Activated CD8-positive, alpha-beta memory T cell treated with anti-CD3 and anti-CD28 coated beads for 48 hours (primary cell): ENCODE data around the gene MMADHC.

Experiments
- DNase-seq, 3 experiments: peaks; one replicate each; pipeline ENCODE4 v3.0.0-alpha.2; 2020; ENCODE audit warnings: low read depth in 2 of 3, low spot score in 2 of 3

Gene MMADHC

DNA sequence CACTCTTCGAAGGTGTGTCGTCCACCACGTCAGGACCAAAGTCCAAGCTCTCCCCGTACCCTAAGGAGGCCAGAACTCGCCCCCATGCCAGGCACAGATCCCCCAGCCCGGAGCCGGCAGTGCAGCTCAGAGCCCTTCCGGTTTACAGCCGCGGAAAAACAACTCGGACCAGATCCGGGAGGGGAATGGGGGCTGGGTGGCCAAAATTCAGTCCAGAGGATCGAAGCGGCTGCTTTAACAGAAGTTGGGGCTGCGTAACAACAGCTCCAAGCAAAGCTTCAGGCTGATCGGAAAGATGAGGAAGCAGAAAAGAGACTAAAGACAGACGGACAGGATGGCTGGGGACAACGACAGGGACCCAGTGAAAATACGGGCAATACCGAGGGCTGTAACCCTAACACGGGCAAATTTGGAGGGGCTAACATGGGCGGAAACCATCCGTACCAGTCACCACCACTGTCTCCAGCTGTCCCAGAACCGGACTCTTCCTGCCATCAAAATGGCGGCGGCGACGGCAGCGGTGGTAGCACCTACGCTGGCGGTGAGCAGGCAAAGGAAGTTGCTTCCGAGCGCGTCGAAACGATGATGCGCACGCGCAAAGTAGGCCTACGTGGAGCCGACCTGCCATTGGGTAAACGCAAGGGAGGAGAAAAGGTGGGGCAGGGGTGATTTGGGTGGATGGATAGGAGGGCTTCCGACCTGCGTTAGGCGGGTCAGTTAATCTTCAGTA is at the start of gene MMADHC:
MMADHC (minus strand) TSS at position 556 of the 730 bp plus-strand sequence. CDS start 678 bp downstream, outside the sequence.
- peak; percentile 62 to 87 (median 76) for DNase-seq

DNA sequence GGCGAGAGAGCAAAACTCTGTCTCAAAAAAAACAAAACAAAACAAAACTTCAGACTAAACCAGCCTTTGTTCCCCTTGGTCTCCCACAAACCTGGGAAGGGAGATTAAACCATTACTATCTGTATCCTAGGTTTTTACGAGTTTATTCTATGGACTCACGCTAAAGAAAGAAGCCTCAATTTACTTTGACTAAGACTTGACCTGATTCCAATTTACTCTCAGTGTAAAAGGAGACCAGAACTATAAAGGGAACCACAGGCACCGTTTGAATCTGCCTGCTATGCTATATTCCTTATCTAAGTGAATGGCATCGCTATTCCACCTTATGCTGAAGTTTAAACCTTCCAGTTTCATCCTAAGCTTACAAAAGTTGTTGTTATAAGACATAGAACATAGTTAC is 46.5 kb upstream of the MMADHC start:
- DNase-seq = no peak

DNA sequence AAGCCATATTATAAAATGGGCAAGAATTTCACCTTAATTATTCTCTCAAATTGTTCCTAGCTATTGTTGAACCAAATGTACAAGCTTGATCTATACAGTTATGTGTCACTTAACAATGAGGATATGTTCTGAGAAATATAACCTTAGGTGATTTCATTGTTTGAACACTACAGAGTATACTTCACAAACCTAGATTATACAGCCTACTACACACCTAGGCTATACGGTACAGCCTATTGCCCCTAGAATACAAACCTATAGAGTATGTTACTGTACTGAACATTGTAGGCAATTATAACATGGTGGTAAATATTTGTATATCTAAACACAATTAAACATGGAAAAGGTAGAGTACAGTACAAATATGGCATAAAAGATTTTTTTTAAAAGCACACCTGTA is 42.9 kb upstream of the MMADHC start:
- no peak for DNase-seq

DNA sequence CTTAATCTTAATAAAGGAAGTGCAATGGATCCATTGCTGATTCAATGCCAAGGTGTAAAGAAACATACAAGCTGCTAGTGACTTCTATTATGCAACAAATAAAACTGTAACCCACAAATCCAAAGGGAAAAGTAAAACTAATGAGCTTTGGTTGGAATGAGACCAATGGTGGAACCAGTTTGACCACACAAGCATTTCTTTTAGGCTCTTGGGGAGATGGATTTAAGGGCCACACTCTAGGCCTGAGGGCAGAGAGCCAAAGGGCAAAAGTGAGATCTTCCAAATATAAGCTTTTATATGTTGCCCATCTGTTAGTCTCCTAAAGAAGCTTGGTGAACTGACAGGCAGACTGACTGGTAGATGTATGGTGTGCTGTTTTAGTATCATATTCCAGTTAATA is 41.5 kb upstream of the MMADHC start:
- DNase-seq = no peak

DNA sequence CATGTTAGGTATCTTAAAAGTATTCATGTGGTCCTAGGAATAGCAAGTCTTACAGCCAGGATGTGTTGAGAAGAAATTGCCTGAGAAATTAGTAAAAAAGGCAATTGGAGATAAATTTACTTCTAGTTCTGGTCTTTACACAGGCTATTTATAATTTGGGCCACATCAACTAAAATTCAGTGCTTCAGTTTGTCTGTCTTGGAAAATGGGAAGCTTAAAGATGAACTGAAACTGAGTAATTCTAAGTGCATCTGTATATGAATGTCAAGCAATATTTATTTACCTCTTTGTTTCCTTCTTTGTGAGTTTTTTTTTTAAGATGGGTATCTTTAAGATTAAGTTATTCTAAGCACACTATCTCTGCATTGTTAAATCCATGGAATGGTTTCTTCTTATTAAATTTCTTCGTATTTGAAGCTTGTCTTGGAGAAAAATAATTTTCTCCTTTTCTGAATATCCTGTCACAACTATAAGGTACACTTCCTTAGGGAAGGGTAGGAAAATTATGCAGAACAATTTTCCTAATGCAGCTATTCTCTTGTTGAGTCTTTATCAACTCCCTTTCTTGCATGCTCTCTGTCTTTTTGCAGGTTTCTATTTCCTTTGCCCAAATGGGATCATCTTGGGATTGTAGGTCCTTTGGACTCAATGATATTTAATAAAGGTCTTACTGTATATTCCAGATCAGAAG is 39.7 kb upstream of the MMADHC start:
- no peak for DNase-seq

DNA sequence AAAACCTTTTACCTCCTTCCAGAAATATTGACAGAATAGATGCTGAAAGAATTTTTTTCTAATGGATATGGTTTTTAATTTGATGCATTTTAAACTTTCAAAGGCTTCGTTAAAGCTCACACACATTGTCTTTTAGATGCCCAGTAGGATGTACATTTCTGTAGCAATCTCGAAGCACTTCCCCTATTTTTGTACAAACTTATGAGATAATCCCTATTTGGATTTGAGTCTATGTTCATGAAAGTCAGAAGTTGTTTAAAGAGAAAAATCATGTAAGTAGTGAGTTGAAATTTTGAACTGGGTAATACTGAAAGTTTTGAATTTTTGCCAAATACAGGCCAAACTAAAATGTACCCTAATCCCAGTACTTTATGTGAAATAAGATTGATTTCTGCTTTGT is 38.1 kb upstream of the MMADHC start:
- DNase-seq = no peak

DNA sequence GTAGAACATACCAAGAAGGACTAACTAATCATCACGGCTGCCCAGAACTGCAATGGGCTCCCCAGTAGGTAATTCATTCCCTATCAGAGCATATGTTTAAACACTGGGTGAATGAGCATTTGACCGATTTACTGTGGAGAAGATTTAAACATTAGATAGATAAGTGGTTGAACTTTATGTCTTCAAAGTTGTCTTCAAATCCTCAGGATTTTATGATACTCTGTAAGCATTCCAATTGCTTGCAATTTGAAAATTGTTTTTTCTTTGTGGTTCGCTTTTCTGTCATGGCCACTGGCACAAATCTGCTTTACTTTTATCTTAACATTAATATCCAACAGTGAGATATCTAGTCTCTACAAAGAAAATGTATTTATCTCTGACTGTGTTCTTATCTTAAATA is 37.7 kb upstream of the MMADHC start:
- no peak for DNase-seq

DNA sequence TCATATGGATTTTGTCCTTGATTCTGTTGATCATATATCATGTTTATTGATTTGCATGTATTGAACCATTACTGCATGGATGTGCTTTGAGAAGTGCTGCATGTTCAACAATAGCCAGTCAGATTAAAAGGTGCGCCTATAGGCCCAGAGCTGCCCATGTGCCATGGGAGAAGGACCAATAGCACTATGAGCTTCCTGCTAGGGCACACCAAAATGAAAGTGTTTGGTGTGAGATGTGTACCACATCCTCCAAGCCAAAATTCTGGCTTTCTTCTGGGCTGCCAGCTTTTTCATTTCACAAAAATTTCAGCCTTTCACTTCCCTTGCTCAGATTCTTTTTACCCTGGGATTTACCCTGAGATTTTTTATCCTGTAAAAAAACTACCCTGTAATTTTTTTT is 34.8 kb upstream of the MMADHC start:
- DNase-seq = no peak

DNA sequence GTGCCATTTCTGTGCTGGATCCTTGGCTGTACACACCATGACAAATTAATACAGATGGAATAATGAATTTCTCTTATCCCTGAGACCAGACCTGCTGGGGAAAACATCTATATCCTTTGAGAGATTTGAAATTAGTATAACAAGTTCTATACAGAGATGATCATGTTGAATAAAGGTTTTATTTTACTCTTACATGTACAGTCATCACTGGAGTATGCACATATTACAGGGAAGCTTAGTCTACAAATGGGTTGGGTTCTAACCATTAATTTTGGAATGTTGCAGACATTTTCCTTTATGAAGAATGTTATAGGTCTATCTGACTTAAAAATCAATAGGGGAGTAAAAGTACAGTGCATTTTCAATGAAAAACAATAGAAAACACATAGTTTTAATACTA is 29.9 kb upstream of the MMADHC start:
- no peak for DNase-seq

DNA sequence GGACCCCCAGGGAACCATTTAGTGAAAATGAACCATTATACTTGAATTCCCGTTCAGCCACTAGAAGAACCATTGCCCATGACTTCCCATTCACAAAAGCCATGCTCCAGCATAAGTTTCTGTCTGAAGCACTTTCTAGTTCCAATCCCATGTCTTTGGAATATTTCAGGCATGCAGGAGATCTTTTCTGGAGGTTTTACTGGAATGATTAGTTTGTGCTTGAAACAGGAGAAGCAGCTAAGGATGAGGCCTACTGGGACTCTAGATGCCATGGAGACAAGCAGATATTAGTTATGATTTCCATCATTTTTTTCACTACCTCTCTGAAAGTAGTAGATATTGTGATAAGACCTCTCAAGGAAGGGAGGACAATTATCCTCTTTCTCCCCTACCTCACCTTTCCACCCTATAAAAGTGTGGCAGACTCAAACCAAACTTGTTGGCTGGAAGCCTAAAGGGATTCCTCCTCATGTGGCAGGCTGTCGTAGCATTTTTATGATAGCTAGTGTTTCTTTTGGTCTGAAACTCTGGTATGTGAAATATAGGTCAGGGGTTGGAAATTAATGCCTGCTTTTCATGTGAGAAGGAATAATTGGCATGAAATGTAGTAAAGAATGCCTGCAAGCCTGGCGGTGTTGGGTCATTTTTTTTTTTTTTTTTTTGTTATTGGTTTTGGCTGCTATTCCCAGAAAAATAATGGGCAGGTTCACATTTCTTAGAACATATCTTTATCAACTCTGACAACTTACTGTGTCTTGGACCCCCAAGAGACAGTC is 29.3 kb upstream of the MMADHC start:
- DNase-seq = no peak

DNA sequence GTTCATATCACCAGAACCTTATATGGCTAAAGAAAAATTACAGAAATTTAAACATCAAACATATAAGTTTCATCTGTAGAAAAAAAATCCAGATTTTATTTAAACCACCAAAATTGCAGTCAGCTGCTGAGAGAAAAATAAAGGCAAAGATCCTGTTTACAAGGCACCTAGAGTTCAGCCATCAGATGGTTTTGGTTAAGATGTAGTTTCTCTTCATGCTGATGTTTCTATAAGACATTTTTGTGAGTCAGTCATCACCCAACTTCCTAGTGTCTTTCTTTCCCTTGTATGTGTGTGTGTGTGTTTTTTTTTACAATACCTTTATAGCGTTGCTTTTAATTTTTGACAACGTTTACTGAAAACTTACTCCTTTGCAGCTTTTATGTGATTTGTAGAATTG is 26.1 kb upstream of the MMADHC start:
- no peak for DNase-seq

DNA sequence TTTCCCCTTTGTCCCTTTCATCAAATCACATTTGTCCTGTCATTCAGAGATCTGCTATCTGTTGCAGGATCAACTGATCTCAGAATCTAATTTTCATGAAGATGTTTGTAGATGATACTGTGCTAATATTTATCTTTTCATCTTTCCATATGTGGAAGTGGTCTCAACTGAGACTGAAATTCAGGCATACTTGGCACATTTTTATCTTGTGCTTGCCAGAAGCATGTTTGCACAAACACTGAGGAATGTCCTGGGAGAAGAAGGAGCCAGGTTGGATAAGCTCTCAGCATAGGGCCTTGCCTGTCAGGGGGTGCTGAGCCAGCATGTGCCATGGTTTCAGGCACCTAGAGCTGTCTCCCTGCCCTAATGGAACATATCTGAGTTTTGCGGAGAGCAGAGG is 24.5 kb upstream of the MMADHC start:
- no peak for DNase-seq

DNA sequence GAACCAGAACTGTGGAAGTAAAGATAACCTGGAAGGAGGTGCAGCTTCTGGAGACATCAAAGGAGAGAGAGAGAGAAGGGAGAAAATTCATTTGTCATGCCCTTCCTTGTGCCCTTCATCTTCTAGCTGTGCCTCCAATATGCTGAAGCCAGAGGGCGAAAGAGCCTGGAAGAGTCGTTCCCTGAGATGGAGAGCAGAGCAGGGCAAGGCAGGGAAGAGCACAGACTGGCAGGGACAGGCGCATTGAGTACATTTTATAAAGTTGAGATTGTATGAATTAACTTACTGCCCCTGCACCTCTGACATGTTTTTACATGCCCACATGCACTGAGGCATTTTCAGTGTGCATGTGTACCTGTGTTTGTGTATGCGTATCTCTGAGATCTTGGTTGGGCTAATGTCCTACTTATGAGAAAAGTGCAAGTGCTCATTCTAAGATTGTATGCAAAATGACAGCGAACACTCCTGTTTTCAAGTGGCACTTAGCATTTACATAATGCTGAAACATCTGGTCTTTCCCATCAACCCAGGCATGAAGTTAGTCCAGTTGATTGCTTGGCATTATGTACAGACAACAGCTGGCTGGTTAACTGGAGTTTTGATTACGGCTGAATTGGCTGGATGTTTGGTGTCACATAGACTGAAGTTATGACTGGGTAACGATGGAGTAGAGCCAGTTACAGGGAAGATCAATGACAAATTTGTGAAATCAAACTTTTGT is 23.7 kb upstream of the MMADHC start:
- DNase-seq = no peak

DNA sequence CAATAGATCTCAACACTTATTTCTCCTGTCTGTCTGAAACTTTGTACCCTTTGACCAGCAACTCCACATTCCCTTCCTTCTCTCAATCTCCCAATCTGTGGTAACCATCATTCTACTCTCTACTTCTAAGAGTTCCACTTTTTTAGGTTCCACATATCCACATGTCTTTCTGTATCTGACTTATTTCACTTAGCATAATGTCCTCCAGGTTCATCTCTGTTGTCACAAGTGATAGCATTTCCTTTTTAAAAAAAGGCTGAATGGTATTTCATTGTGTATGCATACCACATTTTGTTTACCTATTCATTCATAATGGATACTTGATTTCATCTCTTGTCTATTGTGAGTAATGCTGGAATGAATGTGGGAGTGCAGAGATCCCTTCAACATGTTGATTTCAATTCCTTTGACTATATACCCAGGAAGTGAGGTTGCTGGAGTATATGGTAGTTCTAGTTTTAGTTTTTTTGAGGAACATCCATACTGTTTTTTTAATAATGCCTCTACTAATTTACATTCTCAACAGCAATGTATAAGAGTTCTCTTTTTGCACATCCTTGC is 18.8 kb upstream of the MMADHC start:
- no peak for DNase-seq

DNA sequence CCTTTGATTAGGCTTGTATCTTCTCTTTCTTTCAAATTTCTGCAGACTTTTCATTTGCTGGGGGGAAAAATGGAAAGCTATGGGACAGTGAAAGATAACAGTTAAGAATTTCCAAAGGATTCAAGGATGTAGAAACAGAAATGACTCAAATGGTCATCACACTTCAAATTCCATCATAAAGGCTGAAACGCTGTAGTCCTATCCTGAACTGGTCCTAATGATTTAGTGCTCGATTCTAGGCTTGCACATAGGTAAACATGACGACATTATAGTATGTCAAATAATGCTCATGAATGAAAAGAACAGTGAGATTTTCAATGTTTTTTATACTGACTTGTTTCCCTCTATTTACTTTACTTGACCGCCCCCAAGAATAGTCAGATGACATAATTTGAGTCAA is 15.7 kb upstream of the MMADHC start:
- DNase-seq = no peak

DNA sequence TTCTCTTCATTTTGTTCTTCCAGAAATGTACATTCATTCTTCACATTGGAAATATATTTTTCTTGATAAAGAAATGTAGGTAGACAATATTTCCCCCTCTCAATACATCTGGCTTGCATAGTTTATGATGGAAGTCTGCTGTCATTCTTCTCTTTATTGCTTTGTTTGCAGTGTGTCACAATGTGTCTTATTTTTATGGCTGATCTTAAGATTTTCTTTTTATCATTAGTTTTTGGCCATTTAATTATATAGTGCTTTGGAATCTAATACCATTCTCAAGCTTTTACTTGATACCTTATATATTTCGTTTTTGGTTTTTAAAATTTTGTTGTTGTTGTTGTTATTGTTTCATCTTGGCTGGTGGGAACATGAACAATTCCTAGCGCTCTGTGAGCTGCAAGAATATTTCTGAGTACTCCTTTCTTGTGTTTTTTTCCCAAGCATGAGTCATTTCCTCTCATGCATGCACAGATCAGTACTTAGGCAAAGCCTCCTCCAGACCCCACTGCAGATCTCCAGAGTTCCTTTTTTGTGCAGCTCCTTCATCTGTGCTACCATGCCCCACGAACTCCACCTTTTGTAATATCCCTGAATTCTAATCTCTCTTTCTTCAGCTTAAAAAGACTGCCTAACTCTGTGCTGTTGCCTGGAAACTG is 13.7 kb upstream of the MMADHC start:
- DNase-seq = no peak

DNA sequence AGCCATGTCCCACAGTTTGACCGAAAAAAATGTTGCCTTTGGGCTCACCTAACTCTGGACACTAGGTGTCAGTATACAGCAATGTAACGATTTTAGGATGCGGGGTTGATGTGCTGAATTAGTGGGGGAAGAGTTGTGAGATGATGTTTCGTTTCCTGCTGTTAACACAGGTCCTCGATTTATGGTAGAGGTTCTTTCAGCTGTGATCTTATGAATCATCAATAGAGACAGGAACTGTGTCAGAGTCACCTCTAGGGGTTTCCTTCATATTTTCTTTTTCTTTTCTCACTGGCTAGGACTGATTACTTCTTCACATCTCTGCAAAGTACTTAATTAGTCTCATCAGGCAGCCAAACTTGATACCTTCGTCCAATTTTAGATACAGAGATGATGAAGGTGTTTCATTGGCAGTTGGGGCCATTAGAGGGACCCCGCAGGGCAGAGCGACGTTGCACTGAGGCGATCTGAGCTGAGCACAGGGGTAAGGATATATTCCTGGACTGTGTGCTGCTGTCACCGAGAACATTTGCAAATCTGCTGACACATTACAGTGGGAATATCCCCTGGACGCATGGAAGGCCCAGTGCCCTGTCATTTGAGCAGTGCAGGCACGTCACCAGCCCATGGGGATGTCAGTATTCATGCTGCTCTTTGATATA is 10.2 kb upstream of the MMADHC start:
- peak in 1 of 3 experiments; percentile 14 for DNase-seq

DNA sequence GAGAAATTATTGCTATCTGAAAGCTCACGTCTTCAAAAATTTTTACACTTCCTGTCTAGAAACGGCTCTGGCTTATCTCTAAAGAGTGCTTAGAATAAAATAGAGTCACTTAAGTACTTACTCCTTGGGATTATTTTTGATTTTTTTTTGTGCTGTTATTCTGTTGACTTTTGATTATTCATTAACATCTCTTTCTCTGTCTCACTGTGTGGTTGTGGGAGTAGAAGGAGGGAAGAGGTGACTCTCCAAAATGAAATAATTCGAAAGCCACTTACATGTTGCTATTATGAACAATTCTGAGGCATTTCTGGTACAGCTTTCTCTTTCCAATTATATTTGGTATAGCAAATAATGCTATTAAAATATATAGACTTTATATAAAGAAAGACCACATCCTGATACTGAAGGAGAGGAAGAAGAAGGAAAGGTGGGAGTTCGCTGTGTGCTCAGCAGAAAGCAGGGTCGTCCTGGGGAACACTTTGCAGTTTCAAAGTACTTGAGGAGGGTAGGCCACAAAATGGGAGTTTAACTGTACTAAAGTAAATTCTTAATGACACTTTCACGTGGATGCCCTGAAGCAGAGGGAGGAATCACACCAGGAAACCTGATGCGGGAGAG is 9.6 kb upstream of the MMADHC start:
- DNase-seq = no peak

DNA sequence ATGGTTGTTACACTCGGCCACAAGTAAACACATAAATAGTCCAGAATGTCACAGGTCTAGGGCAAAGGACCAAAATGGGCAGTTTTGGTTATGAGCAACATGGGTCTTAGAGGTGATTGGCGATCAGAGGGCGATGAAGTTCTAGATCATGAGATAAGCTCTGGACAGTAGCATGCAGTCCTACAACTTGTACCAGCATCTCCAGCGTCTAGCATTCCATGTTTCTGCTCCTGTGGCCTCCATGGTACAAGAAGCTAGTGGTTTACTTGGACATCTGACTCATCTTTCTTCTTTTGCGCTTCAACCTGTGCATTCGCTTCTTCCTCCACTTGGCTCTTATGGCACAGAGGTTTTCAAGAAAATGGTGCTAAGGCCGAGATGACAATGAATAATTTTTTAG is 8.9 kb upstream of the MMADHC start:
- no peak for DNase-seq
